Measurements from ENCODE around the gene TANGO2. TPM values are rescaled to one million over a fixed set of nuclear protein-coding genes. Genes with fewer than 3 reads are reported as not detected.

TANGO2 gene
- total RNA-seq, 2 experiments from 2014 or later, result 15.7 to 18.3 TPM

- TF ChIP-seq CTCF (IDR thresholded peaks at IDR 0.05), result no peak
- H3K4me1 Mint-ChIP-seq (ENCODE audit: low read depth), result peaks cover 2% of the 10 kb centered on the region
- H3K36me3 Mint-ChIP-seq (ENCODE audit: low read depth), result no peaks in the 10 kb centered on the region
- no peak overlapping the region for H3K27ac Mint-ChIP-seq
- ChIA-PET POLR2A (interaction anchor here (2.4 kb wide), 1 partner anchor 12 kb away, joined by 5 read pairs; no protein-coding TSS in a partner anchor), CTCF (interaction anchor here (1.0 kb wide), 1 partner anchor 30 kb away, joined by 3 read pairs; no protein-coding TSS in a partner anchor)
- no peaks in the 10 kb centered on the region for H3K27me3 Mint-ChIP-seq
- no peak for ATAC-seq
- no peak for DNase-seq
- no peak overlapping the region for H3K4me3 Mint-ChIP-seq
- H3K9me3 Mint-ChIP-seq, result no peaks in the 10 kb centered on the region
- intact Hi-C loops (cut with micrococcal nuclease), result no loop called here
Observed at GRCh38 chr22:19983741-19984140, 37.2 kb upstream of the TANGO2 start.

- H3K4me3 Mint-ChIP-seq, result no peak overlapping the region
- CTCF ChIA-PET, result interaction anchor here (1.0 kb wide), 1 partner anchor 29 kb away, joined by 3 read pairs; no protein-coding TSS in a partner anchor
- DNase-seq, result peak; percentile 53
Observed at GRCh38 chr22:19984201-19984753, 36.6 kb upstream of the TANGO2 start.

GRCh38 chr22:19984851-19985811, 35.8 kb upstream of the TANGO2 start:
- no peaks in the 10 kb centered on the region for H3K27me3 Mint-ChIP-seq
- TF ChIP-seq CTCF (IDR thresholded peaks at IDR 0.05), result no peak
- H3K4me1 Mint-ChIP-seq (ENCODE audit: low read depth), result peaks cover 2% of the 10 kb centered on the region
- intact Hi-C loops (cut with micrococcal nuclease), result no loop called here
- DNase-seq, result no peak
- no peaks in the 10 kb centered on the region for H3K9me3 Mint-ChIP-seq
- CTCF ChIA-PET, result interaction anchor here (1.3 to 2.2 kb wide), 2 partner anchors 28 to 126 kb away, joined by 4 to 7 read pairs; no protein-coding TSS in a partner anchor
- no peaks in the 10 kb centered on the region for H3K36me3 Mint-ChIP-seq (ENCODE audit: low read depth)
- no peak overlapping the region for H3K4me3 Mint-ChIP-seq
- H3K27ac Mint-ChIP-seq, result no peak overlapping the region
- POLR2A ChIA-PET, result interaction anchor here (0.5 to 2.4 kb wide), 3 partner anchors 14 to 31 kb away, joined by 4 to 5 read pairs (median 5); no protein-coding TSS in a partner anchor
- ATAC-seq, result no peak

More at GRCh38 chr22:19984201-19984753, 36.6 kb upstream of the TANGO2 start:
- Mint-ChIP-seq H3K9me3 (no peaks in the 10 kb centered on the region), H3K27ac (no peak overlapping the region), H3K36me3 (ENCODE audit: low read depth) (no peaks in the 10 kb centered on the region), H3K4me1 (ENCODE audit: low read depth) (peaks cover 2% of the 10 kb centered on the region), H3K27me3 (no peaks in the 10 kb centered on the region)
- ATAC-seq, result peak; percentile 45
- intact Hi-C loops (cut with micrococcal nuclease), result no loop called here
- TF ChIP-seq CTCF (IDR thresholded peaks at IDR 0.05), result no peak
- POLR2A ChIA-PET, result interaction anchor here (1.0 to 2.4 kb wide), 2 partner anchors 13 to 31 kb away, joined by 4 to 5 read pairs; no protein-coding TSS in a partner anchor

GRCh38 chr22:19986011-19986409, 34.9 kb upstream of the TANGO2 start:
- CTCF ChIA-PET, result interaction anchor here (1.3 to 2.2 kb wide), 2 partner anchors 28 to 125 kb away, joined by 4 to 7 read pairs; no protein-coding TSS in a partner anchor
- ATAC-seq, result no peak
- Mint-ChIP-seq H3K9me3 (no peaks in the 10 kb centered on the region), H3K27ac (no peak overlapping the region), H3K36me3 (ENCODE audit: low read depth) (no peaks in the 10 kb centered on the region), H3K4me3 (peak overlapping the region; percentile 35), H3K27me3 (no peaks in the 10 kb centered on the region), H3K4me1 (ENCODE audit: low read depth) (peaks cover 2% of the 10 kb centered on the region)
- no peak for DNase-seq
- POLR2A ChIA-PET, result interaction anchor here (1.4 kb wide), 1 partner anchor 38 kb away, joined by 4 read pairs; no protein-coding TSS in a partner anchor
- intact Hi-C loops (cut with micrococcal nuclease), result no loop called here
- no peak for TF ChIP-seq CTCF (IDR thresholded peaks at IDR 0.05)

Data from activated CD8-positive, alpha-beta T cell treated with anti-CD3 and anti-CD28 coated beads for 36 hours (primary cell).